RWPE2 (cell line): ENCODE measurements around the gene TBC1D2B.

ENCODE experiments used
- ATAC-seq: fragments of 200-7000 bp; cut with Tn5 transposase; 3 replicates; pipeline ENCODE4 v1.9.1; 2021; ENCODE audit warnings: low read depth
- DNase-seq: peaks from one replicate; pipeline ENCODE4 v3.0.0-alpha.2; 2020; ENCODE audit warnings: low spot score
- H3K27ac ChIP-seq: fragments of 450-650 bp; 2 replicates; pipeline ENCODE4 v1.5.1; 2017; ENCODE audit warnings: mild to moderate bottlenecking; ENCODE audit not compliant: poor library complexity, severe bottlenecking
- H3K27me3 ChIP-seq: fragments of 250-450 bp; sonication (Bioruptor Pico); 2 replicates; pipeline ENCODE4 v1.5.1; 2021; ENCODE audit warnings: mild to moderate bottlenecking, moderate library complexity; ENCODE audit not compliant: insufficient read depth, poor library complexity, severe bottlenecking
- H3K36me3 ChIP-seq: fragments of 250-450 bp; sonication (Bioruptor Pico); 2 replicates; pipeline ENCODE4 v1.5.1; 2020; ENCODE audit warnings: low read depth, mild to moderate bottlenecking, moderate library complexity
- H3K4me1 ChIP-seq: fragments of 250-450 bp; sonication (Bioruptor Pico); 2 replicates; pipeline ENCODE4 v1.5.1; 2021; ENCODE audit warnings: mild to moderate bottlenecking, moderate library complexity; ENCODE audit not compliant: insufficient read depth, poor library complexity, severe bottlenecking
- H3K4me3 ChIP-seq: fragments of 250-450 bp; sonication (Bioruptor Pico); 2 replicates; pipeline ENCODE4 v1.5.1; 2021; ENCODE audit warnings: mild to moderate bottlenecking, moderate library complexity; ENCODE audit not compliant: severe bottlenecking
- H3K9me3 ChIP-seq: fragments of 250-450 bp; sonication (Bioruptor Pico); 2 replicates; pipeline ENCODE4 v1.5.1; 2021; ENCODE audit warnings: mild to moderate bottlenecking, moderate library complexity; ENCODE audit not compliant: severe bottlenecking
- TF ChIP-seq, protein P1 (sequence below): fragments of 450-650 bp; IDR thresholded peaks from one replicate; pipeline ENCODE4 v1.5.1; 2017; ENCODE audit warnings: mild to moderate bottlenecking, moderate library complexity; ENCODE audit not compliant: poor library complexity, severe bottlenecking

The TBC1D2B gene

DNA sequence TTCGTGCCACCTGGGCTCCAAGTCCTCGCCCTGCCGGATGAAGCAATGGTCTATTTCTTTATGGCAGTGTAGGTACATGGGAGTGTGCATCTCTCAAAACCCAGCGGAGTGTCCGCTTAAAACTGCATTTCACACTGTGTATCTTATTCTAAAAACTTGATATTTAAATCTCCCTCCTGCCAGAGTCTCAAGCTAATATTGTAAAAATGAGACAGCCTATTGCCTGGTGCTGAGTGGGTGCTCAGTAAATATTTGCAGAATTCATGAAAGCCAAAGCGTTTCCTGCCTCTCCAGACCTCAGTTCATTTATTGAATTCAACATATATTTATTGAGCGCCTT lies 330 bp upstream of the TBC1D2B start:
- no peaks in the 10 kb centered on the region for H3K9me3 ChIP-seq
- peaks cover 24% of the 10 kb centered on the region for H3K4me1 ChIP-seq
- H3K4me3 ChIP-seq = peak overlapping the region; percentile 86
- peaks cover 11% of the 10 kb centered on the region for H3K36me3 ChIP-seq
- DNase-seq (peak; percentile 3), ATAC-seq (no peak)
- TF ChIP-seq, protein P1, sequence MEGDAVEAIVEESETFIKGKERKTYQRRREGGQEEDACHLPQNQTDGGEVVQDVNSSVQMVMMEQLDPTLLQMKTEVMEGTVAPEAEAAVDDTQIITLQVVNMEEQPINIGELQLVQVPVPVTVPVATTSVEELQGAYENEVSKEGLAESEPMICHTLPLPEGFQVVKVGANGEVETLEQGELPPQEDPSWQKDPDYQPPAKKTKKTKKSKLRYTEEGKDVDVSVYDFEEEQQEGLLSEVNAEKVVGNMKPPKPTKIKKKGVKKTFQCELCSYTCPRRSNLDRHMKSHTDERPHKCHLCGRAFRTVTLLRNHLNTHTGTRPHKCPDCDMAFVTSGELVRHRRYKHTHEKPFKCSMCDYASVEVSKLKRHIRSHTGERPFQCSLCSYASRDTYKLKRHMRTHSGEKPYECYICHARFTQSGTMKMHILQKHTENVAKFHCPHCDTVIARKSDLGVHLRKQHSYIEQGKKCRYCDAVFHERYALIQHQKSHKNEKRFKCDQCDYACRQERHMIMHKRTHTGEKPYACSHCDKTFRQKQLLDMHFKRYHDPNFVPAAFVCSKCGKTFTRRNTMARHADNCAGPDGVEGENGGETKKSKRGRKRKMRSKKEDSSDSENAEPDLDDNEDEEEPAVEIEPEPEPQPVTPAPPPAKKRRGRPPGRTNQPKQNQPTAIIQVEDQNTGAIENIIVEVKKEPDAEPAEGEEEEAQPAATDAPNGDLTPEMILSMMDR = peak; percentile 4
- no peaks in the 10 kb centered on the region for H3K27me3 ChIP-seq
- peak overlapping the region; percentile 92 for H3K27ac ChIP-seq

DNA sequence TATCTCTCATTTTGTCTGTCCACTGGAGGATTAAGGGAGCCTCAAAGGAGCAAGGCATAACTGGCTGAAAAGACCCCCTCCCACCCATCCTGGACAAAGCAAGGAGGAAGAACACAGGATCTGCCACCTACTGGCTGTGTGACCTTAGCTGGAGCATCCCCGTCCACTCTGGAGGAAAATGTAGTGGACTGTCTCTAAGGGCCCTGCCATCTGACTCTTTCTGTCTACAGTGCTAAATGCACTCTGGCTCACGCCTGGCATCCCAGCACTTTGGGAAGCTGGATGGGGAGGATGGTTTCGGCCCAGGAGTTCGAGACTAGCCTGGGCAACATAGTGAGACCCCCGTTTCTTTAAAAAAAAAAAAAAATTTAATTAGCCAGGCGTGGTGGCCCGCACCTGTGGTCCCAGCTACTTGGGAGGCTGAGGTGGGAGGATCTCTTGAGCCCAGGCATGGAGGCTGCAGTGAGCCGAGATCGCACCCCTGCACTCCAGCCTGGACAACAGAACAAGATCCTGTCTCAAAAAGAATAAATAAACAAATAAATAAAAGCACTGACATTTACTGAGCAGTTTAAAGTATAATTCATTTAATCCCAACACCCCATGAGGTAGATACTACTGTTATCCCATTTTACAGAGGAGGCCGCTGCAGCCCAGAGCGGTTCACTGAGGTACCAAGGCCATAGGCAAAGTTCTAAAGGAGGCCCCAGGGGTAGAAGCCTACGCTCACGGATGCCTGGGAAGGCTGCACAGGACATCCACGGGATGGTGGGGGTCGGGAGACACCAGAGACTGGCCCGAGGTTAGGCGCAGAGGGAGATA lies 1.1 kb downstream of the TBC1D2B start:
- DNase-seq = no peak
- TF ChIP-seq, protein P1 = peak; percentile 25
- peaks cover 36% of the 10 kb centered on the region for H3K4me1 ChIP-seq
- ATAC-seq = peak; percentile 4
- no peaks in the 10 kb centered on the region for H3K27me3 ChIP-seq
- H3K27ac ChIP-seq = peak overlapping the region; percentile 92
- H3K36me3 ChIP-seq = peaks cover 13% of the 10 kb centered on the region
- H3K9me3 ChIP-seq = no peaks in the 10 kb centered on the region
- H3K4me3 ChIP-seq = peak overlapping the region; percentile 86

DNA sequence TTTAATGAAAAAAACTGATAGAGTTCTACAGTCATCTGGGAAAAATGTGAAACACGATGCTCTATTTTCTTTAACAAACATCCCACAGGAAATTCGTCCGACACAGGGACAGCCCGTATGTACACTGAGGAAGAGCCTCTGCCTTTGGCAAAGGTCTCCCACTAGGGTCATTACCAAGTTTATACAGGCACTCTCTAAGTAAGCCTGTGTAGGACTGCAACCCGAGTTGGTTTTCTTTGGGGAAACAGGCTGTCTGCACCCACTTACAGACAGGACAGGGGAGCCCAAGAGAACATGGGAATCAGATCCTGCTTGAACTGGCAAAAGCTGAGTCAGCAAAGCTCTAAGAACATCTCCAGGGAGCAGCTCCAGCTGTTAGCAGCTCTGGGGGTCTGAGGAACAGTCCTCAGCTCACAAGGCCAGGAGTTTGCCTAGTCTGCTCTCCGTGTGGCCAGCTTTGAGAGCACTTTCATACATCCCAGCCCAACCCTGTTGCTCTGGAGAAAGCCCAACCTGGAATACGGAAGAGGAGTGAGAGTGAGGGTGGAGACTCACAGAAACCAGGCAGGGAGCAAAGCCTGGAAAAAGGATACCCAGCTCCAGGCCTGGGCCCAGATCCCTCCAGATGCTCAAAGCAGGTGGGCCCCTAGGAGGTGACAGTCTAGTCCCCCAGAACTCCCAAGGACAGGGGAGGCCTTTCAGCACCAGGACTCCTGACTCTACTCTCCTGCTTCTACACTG lies 1.9 kb downstream of the TBC1D2B start:
- Histone ChIP-seq H3K27me3 (no peaks in the 10 kb centered on the region), H3K36me3 (peaks cover 16% of the 10 kb centered on the region), H3K4me1 (peaks cover 41% of the 10 kb centered on the region), H3K27ac (peak overlapping the region; percentile 92), H3K4me3 (peak overlapping the region; percentile 86), H3K9me3 (no peaks in the 10 kb centered on the region)
- no peak for DNase-seq
- TF ChIP-seq, protein P1 = no peak
- peak; percentile 65 for ATAC-seq

DNA sequence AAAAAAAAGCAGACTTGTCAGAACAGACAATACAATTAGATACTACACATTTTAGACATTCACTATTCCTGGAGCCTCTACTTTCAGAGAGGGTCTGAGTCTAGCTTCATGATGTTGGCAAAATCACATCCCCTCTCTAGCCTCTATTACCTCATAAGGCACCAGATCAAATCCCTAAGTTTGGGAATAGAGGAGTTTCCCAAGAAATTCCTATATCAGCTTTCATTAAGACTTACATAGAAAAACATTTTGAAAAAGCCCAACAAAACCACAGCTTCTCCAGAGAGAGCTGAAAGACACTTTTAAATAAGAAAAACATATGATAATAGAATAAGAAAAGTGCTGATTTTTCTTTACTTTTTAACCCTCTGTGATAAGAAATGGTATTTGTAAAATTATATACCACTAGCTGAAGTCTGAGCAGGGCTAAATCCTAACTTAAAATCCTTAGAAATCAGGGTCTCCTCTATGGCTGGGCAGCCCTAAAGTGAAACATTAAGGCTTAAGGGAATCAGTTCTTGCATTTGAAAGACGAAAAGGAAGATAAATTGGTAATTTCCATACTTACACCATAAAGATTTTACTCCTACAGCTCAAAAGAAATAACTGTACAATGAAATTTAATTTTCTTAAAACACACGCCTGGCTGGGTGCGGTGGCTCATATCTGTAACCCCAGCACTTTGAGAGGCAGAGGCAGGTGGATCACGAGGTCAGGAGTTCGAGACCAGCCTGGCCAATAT lies 4.3 kb downstream of the TBC1D2B start:
- Histone ChIP-seq H3K27me3 (no peaks in the 10 kb centered on the region), H3K9me3 (no peaks in the 10 kb centered on the region), H3K36me3 (peaks cover 16% of the 10 kb centered on the region), H3K4me1 (peaks cover 63% of the 10 kb centered on the region), H3K4me3 (no peak overlapping the region), H3K27ac (peak overlapping the region; percentile 9)
- ATAC-seq = no peak
- DNase-seq = no peak
- TF ChIP-seq, protein P1 = no peak
